ENCODE data around the gene COX7B2.

DNA sequence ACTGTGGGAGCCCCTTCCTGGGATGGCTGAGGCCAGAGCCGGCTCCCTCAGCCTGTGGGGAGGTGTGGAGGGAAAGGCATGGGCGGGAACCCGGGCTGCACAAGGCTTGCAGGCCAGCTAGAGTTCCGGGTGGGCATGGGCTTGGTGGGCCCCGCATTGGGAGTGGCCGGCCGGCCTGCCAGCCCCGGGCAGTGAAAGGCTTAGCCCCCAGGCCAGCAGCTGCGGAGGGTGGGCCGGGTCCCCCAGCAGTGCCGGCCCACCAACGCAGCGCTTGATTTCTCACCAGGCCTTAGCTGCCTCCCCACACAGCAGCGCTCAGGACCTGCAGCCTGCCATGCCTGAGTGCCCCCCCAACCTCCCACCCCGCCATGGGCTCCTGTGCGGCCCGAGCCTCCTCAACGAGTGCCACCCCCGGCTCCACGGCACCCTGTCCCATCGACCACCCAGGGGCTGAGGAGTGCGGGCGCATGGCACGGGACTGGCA is 78.0 kb downstream of the COX7B2 start:
- TF ChIP-seq POLR2AphosphoS5 (IDR thresholded peaks at IDR 0.05) = no peak
- TF ChIP-seq EP300 (IDR thresholded peaks at IDR 0.05) = no peak
- TF ChIP-seq, protein P1, sequence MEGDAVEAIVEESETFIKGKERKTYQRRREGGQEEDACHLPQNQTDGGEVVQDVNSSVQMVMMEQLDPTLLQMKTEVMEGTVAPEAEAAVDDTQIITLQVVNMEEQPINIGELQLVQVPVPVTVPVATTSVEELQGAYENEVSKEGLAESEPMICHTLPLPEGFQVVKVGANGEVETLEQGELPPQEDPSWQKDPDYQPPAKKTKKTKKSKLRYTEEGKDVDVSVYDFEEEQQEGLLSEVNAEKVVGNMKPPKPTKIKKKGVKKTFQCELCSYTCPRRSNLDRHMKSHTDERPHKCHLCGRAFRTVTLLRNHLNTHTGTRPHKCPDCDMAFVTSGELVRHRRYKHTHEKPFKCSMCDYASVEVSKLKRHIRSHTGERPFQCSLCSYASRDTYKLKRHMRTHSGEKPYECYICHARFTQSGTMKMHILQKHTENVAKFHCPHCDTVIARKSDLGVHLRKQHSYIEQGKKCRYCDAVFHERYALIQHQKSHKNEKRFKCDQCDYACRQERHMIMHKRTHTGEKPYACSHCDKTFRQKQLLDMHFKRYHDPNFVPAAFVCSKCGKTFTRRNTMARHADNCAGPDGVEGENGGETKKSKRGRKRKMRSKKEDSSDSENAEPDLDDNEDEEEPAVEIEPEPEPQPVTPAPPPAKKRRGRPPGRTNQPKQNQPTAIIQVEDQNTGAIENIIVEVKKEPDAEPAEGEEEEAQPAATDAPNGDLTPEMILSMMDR (IDR thresholded peaks at IDR 0.05) = no peak
